ENCODE results near the gene FKBP1A. TPM values are rescaled to one million over a fixed set of nuclear protein-coding genes. Genes with fewer than 3 reads are reported as not detected.
"Not testable (repeated sequence)": the region's sequence is repeated elsewhere in the genome, so short reads cannot be mapped to it uniquely, and the experiment has no call there.

The FKBP1A gene
- total and polyA plus RNA-seq, 2 donors: 93.4 to 223 TPM

GRCh38 chr20:1405801-1406200 lies 12.9 kb upstream of the FKBP1A start:
- 71% methylated on average over 2 of the region's 2 CpGs for WGBS
- Histone ChIP-seq H3K27ac (ENCODE audit: low read depth in 1 of 2, low read length in 1 of 2) (no peak overlapping the region), H3K4me3 (ENCODE audit: low read length in 2 of 2) (no peak overlapping the region), H3K9me3 (ENCODE audit: control insufficient read depth in 2 of 2, insufficient read depth in 1 of 2, low read length in 1 of 2) (no peaks in the 10 kb centered on the region), H3K4me1 (ENCODE audit: control insufficient read depth in 2 of 2, insufficient read depth in 2 of 2, low read length in 2 of 2) (no peaks in the 10 kb centered on the region), H3K36me3 (ENCODE audit: control insufficient read depth in 2 of 2, insufficient read depth in 2 of 2, low read length in 1 of 2) (no peaks in the 10 kb centered on the region), H3K27me3 (ENCODE audit: control insufficient read depth in 2 of 2, insufficient read depth in 1 of 2, low read length in 1 of 2) (no peaks in the 10 kb centered on the region)
- no peak for DNase-seq (ENCODE audit: low read depth in 6 of 9, low spot score in 9 of 9)

- 52% methylated on average over 1 of the region's 1 CpG for WGBS
- DNase-seq (ENCODE audit: low read depth in 6 of 9, low spot score in 9 of 9): no peak
- H3K4me3 ChIP-seq (ENCODE audit: low read length in 2 of 2): no peak overlapping the region
Measured at GRCh38 chr20:1403624-1404023, 10.8 kb upstream of the FKBP1A start.

DNA sequence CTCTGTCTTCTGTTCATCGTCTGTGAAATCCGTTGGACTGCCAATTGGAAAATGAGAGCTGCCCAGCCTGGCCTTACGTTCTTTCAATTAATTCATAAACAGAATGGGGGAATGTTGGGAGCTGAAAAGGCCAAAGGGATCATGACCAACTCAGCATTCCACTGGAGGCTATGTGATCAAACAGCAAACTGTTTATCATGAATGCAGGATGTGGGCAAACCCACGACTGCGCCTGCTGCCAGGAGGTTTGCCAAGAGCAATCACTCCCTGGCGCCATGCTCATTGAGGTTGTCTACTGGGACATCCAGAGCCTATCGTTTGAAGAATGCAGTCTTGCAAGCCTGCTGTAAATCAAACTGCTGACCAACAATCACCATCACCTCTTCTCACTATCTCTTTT lies 9.3 kb upstream of the FKBP1A start:
- no peaks in the 10 kb centered on the region for H3K27me3 ChIP-seq (ENCODE audit: control insufficient read depth in 2 of 2, insufficient read depth in 1 of 2, low read length in 1 of 2)
- no peak overlapping the region for H3K27ac ChIP-seq (ENCODE audit: low read depth in 1 of 2, low read length in 1 of 2)
- WGBS: 65% methylated on average over 7 of the region's 7 CpGs
- peaks cover 0 to under 1% of the 10 kb centered on the region in 2 donors for H3K4me1 ChIP-seq (ENCODE audit: control insufficient read depth in 2 of 2, insufficient read depth in 2 of 2, low read length in 2 of 2)
- H3K9me3 ChIP-seq (ENCODE audit: control insufficient read depth in 2 of 2, insufficient read depth in 1 of 2, low read length in 1 of 2): no peaks in the 10 kb centered on the region
- no peak for DNase-seq (ENCODE audit: low read depth in 6 of 9, low spot score in 9 of 9)
- H3K36me3 ChIP-seq (ENCODE audit: control insufficient read depth in 2 of 2, insufficient read depth in 2 of 2, low read length in 1 of 2): no peaks in the 10 kb centered on the region
- H3K4me3 ChIP-seq (ENCODE audit: low read length in 2 of 2): no peak overlapping the region

More at GRCh38 chr20:1403624-1404023, 10.8 kb upstream of the FKBP1A start:
- Histone ChIP-seq H3K27me3 (ENCODE audit: control insufficient read depth in 2 of 2, insufficient read depth in 1 of 2, low read length in 1 of 2) (no peaks in the 10 kb centered on the region), H3K27ac (ENCODE audit: low read depth in 1 of 2, low read length in 1 of 2) (no peak overlapping the region), H3K36me3 (ENCODE audit: control insufficient read depth in 2 of 2, insufficient read depth in 2 of 2, low read length in 1 of 2) (no peaks in the 10 kb centered on the region), H3K4me1 (ENCODE audit: control insufficient read depth in 2 of 2, insufficient read depth in 2 of 2, low read length in 2 of 2) (no peaks in the 10 kb centered on the region), H3K9me3 (ENCODE audit: control insufficient read depth in 2 of 2, insufficient read depth in 1 of 2, low read length in 1 of 2) (no peaks in the 10 kb centered on the region)

DNA sequence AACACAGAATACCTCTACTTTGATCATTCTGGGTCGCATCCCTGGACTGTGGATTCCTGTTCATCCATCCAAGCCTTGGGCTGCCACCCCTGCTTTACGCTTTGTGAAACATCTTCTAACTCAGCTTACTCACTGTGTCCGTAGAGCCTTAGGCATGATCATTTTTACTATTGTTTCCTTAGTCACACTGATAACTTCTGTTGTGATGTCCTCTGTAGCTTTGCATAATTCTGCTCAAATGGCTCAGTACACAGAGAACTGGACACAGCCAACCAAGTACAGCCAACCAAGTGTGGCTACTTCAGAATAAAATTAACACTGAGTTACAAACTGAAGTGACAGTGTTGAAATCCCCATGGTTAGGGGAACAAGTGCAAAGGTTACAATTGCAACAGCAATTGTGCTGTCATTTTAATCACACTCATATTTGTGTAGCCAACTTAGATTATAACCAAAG lies 8.6 kb upstream of the FKBP1A start:
- no peak overlapping the region for H3K27ac ChIP-seq (ENCODE audit: low read depth in 1 of 2, low read length in 1 of 2)
- H3K9me3 ChIP-seq (ENCODE audit: control insufficient read depth in 2 of 2, insufficient read depth in 1 of 2, low read length in 1 of 2): no peaks in the 10 kb centered on the region
- DNase-seq (ENCODE audit: low read depth in 6 of 9, low spot score in 9 of 9): no peak
- 100% methylated on average over 3 of the region's 3 CpGs for WGBS
- H3K4me1 ChIP-seq (ENCODE audit: control insufficient read depth in 2 of 2, insufficient read depth in 2 of 2, low read length in 2 of 2): peaks cover 0 to 4% of the 10 kb centered on the region in 2 donors
- no peaks in the 10 kb centered on the region for H3K36me3 ChIP-seq (ENCODE audit: control insufficient read depth in 2 of 2, insufficient read depth in 2 of 2, low read length in 1 of 2)
- no peaks in the 10 kb centered on the region for H3K27me3 ChIP-seq (ENCODE audit: control insufficient read depth in 2 of 2, insufficient read depth in 1 of 2, low read length in 1 of 2)
- H3K4me3 ChIP-seq (ENCODE audit: low read length in 2 of 2): no peak overlapping the region

GRCh38 chr20:1399678-1400366 lies 7.0 kb upstream of the FKBP1A start:
- DNase-seq (ENCODE audit: low read depth in 6 of 9, low spot score in 9 of 9); H3K4me1 ChIP-seq (ENCODE audit: control insufficient read depth in 2 of 2, insufficient read depth in 2 of 2, low read length in 2 of 2); H3K27me3 ChIP-seq (ENCODE audit: control insufficient read depth in 2 of 2, insufficient read depth in 1 of 2, low read length in 1 of 2): not testable (repeated sequence)

GRCh38 chr20:1398185-1398584 lies 5.3 kb upstream of the FKBP1A start:
- DNase-seq (ENCODE audit: low read depth in 6 of 9, low spot score in 9 of 9); H3K27ac ChIP-seq (ENCODE audit: low read depth in 1 of 2, low read length in 1 of 2); H3K36me3 ChIP-seq (ENCODE audit: control insufficient read depth in 2 of 2, insufficient read depth in 2 of 2, low read length in 1 of 2); H3K4me3 ChIP-seq (ENCODE audit: low read length in 2 of 2); H3K4me1 ChIP-seq (ENCODE audit: control insufficient read depth in 2 of 2, insufficient read depth in 2 of 2, low read length in 2 of 2); H3K27me3 ChIP-seq (ENCODE audit: control insufficient read depth in 2 of 2, insufficient read depth in 1 of 2, low read length in 1 of 2); H3K9me3 ChIP-seq (ENCODE audit: control insufficient read depth in 2 of 2, insufficient read depth in 1 of 2, low read length in 1 of 2): not testable (repeated sequence)
- 88% methylated on average over 7 of the region's 7 CpGs for WGBS

More at GRCh38 chr20:1399678-1400366, 7.0 kb upstream of the FKBP1A start:
- H3K27ac ChIP-seq (ENCODE audit: low read depth in 1 of 2, low read length in 1 of 2); H3K4me3 ChIP-seq (ENCODE audit: low read length in 2 of 2); H3K36me3 ChIP-seq (ENCODE audit: control insufficient read depth in 2 of 2, insufficient read depth in 2 of 2, low read length in 1 of 2); H3K9me3 ChIP-seq (ENCODE audit: control insufficient read depth in 2 of 2, insufficient read depth in 1 of 2, low read length in 1 of 2): not testable (repeated sequence)
- 95% methylated on average over 8 of the region's 8 CpGs for WGBS

- no peak for DNase-seq (ENCODE audit: low read depth in 6 of 9, low spot score in 9 of 9)
- 96% methylated on average over 4 of the region's 4 CpGs for WGBS
- H3K4me1 ChIP-seq (ENCODE audit: control insufficient read depth in 2 of 2, insufficient read depth in 2 of 2, low read length in 2 of 2): peaks cover 0 to 10% of the 10 kb centered on the region in 2 donors
- H3K36me3 ChIP-seq (ENCODE audit: control insufficient read depth in 2 of 2, insufficient read depth in 2 of 2, low read length in 1 of 2): no peaks in the 10 kb centered on the region
- H3K4me3 ChIP-seq (ENCODE audit: low read length in 2 of 2): no peak overlapping the region
- H3K27ac ChIP-seq (ENCODE audit: low read depth in 1 of 2, low read length in 1 of 2): no peak overlapping the region
- H3K27me3 ChIP-seq (ENCODE audit: control insufficient read depth in 2 of 2, insufficient read depth in 1 of 2, low read length in 1 of 2): peaks cover 0 to 2% of the 10 kb centered on the region in 2 donors
- H3K9me3 ChIP-seq (ENCODE audit: control insufficient read depth in 2 of 2, insufficient read depth in 1 of 2, low read length in 1 of 2): no peaks in the 10 kb centered on the region
Measured at GRCh38 chr20:1397710-1398109, 4.9 kb upstream of the FKBP1A start.

DNA sequence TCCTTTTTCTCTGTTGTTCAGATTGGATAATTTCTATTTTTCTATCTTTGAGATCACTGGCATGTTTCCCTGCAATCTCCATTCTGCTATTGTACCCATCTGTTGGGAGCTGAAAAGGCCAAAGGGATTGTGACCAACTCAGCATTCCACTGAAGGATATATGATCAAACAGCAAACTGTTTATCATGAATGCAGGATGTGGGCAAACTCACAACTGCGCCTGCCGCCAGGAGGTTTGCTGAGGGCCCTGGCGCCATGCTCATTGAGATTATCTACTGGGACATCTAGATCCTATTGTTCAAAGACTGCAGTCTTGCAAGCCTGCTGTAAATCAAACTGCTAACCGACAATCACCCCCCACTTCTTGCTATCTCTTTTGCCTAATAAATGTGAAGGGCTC lies 3.8 kb upstream of the FKBP1A start:
- DNase-seq (ENCODE audit: low read depth in 6 of 9, low spot score in 9 of 9): no peak
- WGBS: 67% methylated on average over 4 of the region's 4 CpGs
- Histone ChIP-seq H3K27me3 (ENCODE audit: control insufficient read depth in 2 of 2, insufficient read depth in 1 of 2, low read length in 1 of 2) (peaks cover 0 to 2% of the 10 kb centered on the region in 2 donors), H3K4me3 (ENCODE audit: low read length in 2 of 2) (no peak overlapping the region), H3K4me1 (ENCODE audit: control insufficient read depth in 2 of 2, insufficient read depth in 2 of 2, low read length in 2 of 2) (peaks cover 6 to 18% of the 10 kb centered on the region in 2 donors), H3K27ac (ENCODE audit: low read depth in 1 of 2, low read length in 1 of 2) (no peak overlapping the region), H3K9me3 (ENCODE audit: control insufficient read depth in 2 of 2, insufficient read depth in 1 of 2, low read length in 1 of 2) (no peaks in the 10 kb centered on the region), H3K36me3 (ENCODE audit: control insufficient read depth in 2 of 2, insufficient read depth in 2 of 2, low read length in 1 of 2) (no peaks in the 10 kb centered on the region)

DNA sequence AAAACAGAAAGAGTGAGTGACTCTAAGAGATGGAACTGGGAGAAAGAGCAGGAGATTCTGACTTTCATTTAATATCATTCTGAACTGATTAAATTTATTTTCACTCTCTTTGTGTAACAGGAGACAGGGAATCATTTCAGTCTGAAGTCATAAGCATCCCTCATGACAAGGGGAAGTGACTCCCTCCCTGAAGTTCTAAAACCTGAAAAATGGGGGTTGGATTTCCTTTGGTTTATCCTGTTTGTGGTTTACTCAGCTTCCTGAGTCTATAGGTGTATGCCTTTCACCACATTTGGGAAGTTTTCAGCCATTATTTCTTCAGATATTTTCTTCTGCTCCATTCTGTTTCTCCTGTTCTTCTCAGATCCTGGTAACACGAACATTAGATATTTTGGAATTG lies 3.4 kb upstream of the FKBP1A start:
- H3K4me1 ChIP-seq (ENCODE audit: control insufficient read depth in 2 of 2, insufficient read depth in 2 of 2, low read length in 2 of 2): peaks cover 10 to 22% of the 10 kb centered on the region in 2 donors
- no peaks in the 10 kb centered on the region for H3K36me3 ChIP-seq (ENCODE audit: control insufficient read depth in 2 of 2, insufficient read depth in 2 of 2, low read length in 1 of 2)
- DNase-seq (ENCODE audit: low read depth in 6 of 9, low spot score in 9 of 9): no peak
- H3K27ac ChIP-seq (ENCODE audit: low read depth in 1 of 2, low read length in 1 of 2): no peak overlapping the region
- 91% methylated on average over 1 of the region's 1 CpG for WGBS
- no peaks in the 10 kb centered on the region for H3K9me3 ChIP-seq (ENCODE audit: control insufficient read depth in 2 of 2, insufficient read depth in 1 of 2, low read length in 1 of 2)
- peaks cover 0 to 2% of the 10 kb centered on the region in 2 donors for H3K27me3 ChIP-seq (ENCODE audit: control insufficient read depth in 2 of 2, insufficient read depth in 1 of 2, low read length in 1 of 2)
- no peak overlapping the region for H3K4me3 ChIP-seq (ENCODE audit: low read length in 2 of 2)
